Loucy (cell line): Measurements from ENCODE around the gene ZBTB38.

Experiments
- EZH2phosphoT487 ChIP-seq: fragments of 200-600 bp; IDR thresholded peaks from 2 replicates; pipeline ENCODE4 v1.6.1; 2018; ENCODE audit warnings: antibody characterized with exemption, mild to moderate bottlenecking, moderate library complexity, borderline replicate concordance
- TF ChIP-seq, protein P1 (sequence below): fragments of 200-600 bp; sonication (generic); conservative IDR thresholded peaks from 2 replicates; pipeline ENCODE4 v1.5.1; 2014; ENCODE audit warnings: mild to moderate bottlenecking, antibody characterized with exemption, low read length

DNA sequence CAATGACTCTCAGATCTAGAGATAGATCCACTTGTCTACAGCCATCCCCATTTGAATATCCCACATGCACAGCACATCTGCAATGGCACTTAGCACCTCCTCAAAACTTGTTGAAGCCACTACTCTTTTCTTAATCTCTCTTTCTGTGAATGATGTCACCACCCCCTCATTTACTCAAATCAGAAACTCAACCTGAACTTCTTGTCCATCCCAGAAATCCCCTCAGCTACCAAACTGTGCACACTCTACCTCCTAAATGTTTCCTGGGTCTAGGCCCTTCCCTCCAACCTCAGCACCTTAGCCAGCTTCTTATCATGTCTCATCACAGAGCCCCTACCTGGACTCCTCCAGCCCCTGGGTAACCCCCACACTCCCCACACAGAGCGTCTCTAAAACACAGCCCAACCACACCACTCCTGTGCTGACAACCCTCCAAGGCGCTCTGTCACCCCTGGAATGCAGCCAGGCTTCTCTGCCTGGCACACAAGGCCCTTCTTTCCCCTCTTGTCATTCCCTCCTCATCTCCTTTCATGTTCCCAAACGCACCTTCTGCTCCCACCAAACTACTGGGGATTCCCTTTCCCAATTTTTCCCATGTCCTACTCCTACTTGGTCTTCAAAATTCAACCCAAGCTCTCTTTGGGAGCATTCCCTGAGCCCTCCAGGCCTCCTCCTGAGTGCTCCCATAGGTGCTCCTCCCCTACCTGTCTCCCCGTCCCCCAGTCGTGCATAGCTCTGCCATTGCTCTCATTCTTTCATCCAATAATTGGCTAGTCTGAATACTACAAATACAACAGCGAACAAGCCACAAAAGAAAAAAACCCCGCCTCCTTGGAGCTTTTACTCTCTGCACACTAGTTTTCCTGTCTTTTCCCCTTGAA is 39.8 kb upstream of the ZBTB38 start:
- TF ChIP-seq, protein P1, sequence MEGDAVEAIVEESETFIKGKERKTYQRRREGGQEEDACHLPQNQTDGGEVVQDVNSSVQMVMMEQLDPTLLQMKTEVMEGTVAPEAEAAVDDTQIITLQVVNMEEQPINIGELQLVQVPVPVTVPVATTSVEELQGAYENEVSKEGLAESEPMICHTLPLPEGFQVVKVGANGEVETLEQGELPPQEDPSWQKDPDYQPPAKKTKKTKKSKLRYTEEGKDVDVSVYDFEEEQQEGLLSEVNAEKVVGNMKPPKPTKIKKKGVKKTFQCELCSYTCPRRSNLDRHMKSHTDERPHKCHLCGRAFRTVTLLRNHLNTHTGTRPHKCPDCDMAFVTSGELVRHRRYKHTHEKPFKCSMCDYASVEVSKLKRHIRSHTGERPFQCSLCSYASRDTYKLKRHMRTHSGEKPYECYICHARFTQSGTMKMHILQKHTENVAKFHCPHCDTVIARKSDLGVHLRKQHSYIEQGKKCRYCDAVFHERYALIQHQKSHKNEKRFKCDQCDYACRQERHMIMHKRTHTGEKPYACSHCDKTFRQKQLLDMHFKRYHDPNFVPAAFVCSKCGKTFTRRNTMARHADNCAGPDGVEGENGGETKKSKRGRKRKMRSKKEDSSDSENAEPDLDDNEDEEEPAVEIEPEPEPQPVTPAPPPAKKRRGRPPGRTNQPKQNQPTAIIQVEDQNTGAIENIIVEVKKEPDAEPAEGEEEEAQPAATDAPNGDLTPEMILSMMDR = no peak
- no peak for TF ChIP-seq EZH2phosphoT487
